OCI-M2 (cell line): ENCODE data around the gene ZNF335.

Experiments
- DNase-seq: peaks from one replicate; lab custom pipeline; 2025; ENCODE audit not compliant: unreplicated experiment; lab: John Stamatoyannopoulos, UW

The ZNF335 gene

DNA sequence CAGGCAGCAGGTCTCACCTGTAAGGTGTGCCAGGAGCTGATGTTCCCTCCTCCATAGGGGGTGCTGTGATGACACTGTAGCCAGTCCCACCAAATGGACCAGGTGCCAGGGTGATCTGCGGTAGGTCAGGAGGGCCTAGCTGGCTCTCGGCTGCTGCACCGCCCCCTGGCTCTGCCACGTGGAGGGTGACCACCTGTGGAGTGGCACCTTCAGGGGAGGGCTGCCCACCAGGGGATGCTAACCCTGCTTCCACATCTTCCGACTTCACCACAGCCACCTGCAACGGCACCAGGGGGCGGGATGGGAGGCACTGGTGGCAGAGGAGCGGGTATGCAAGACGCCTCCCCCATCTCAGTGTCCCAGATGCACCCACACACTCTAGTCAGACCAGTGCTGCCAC is 18.3 kb downstream of the ZNF335 start:
- no peak for DNase-seq

DNA sequence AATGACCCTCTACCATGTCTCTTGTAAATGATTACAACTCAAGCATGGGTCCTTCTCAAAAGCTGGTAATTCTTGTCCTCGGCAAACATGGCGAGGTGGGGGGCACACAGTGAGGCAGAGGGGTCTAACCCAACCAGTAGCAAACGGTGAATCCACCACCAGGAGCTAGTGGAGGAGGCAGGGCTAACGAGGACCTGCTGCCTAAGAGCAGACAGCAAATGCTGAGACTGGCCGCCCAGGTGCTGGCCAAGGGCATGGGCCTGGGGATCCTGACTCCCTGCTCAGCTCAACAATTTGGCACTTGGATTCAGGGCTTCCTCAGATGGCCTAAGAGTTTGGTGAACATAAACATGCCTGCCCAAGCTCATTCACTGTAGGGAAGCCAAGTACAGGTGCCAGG is 19.1 kb downstream of the ZNF335 start:
- DNase-seq: no peak

DNA sequence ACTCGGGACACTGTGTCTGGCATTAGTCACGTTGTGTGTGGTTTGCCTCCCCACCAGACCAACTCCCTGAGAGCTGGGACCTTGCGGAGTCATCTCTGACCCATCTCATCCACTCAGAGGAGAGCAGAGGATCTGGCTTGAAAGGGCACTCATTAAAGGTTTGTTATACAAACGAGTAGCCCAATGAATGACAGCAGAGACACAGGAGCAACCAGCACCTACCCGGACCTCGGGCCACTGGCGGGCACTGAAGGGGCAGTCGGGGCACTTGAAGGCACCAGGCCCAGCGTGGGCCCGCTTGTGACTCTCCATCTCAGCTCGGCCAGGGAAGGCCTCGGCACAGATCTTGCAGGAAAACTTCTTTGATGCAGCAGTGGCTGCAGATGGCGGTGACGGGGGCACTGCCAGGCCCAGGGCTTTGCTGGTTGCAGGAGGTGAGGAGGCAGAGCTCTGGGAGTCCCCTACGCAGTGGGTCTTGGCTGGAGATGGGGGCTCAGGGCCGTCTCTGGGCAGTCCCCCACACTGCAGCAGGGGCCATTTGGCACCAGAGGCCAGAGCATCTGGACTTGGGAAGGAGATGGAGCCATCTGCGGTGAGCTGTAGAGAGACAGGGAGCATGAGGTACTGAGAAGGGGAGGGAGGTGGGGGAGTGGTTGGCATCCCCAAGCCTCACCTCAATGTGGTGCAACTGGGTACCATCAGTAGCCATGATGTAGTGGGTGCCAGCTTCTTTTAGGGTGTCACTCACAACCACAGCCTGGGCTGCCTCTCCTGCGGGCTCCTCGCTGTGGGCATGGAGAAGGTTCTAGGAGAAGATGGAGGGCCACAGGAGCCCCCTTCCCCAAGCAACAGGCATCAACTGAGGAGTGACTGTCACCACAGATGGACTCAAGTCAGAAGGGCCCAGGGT is 19.8 kb downstream of the ZNF335 start:
- no peak for DNase-seq

DNA sequence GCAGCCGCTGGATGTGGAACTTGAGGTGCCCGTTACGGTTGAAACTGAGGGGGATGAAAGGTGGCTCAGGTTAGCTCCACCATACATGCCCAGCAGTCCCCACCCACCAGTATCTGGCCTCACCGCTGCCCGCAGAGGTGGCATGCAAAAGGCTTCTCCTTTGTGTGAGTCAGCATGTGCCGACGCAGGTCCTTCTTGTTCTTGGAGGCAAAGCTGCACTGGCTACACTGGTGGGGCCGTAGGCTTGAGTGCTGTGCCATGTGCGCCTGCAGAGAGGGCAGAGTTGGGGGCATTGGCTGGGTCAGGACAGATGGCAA is 21.7 kb downstream of the ZNF335 start:
- no peak for DNase-seq

DNA sequence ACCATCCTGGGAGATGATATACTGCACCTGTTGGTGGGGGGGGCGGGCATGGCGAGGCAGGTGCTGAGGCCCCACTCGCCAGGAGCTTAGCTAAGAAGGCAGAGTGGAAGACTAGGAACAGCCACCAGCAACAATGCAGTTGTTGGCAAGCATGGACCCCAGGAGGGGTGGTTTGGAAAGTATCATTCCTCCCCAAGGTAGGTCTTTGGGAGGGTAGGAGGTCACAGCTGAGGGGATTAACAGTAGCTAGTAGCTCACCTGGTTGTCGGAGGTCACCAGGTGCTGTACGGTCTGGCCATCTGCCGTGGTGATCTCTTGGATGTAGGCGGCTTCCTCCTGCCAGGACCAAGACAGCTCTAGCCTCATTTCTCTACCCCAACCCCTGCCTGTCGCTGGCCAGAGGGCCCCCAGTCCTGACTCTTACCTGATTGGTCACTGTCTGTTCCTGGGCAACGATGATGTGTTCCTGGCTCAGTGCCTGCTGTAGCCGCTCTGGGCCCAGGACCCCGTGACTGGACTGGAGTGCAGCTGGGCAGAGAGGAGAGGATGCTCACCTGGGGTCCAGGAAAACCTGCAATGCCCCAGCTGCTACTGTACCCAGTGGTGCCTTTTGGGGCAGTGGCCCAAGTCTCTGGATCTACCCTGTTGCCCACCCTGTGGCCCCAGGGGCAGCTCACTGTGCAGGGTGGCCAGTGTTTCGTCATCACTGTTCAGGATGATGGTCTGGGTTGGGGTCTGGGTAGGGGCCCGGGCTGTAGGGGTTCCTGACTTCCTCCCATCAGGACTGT is 22.3 kb downstream of the ZNF335 start:
- no peak for DNase-seq

DNA sequence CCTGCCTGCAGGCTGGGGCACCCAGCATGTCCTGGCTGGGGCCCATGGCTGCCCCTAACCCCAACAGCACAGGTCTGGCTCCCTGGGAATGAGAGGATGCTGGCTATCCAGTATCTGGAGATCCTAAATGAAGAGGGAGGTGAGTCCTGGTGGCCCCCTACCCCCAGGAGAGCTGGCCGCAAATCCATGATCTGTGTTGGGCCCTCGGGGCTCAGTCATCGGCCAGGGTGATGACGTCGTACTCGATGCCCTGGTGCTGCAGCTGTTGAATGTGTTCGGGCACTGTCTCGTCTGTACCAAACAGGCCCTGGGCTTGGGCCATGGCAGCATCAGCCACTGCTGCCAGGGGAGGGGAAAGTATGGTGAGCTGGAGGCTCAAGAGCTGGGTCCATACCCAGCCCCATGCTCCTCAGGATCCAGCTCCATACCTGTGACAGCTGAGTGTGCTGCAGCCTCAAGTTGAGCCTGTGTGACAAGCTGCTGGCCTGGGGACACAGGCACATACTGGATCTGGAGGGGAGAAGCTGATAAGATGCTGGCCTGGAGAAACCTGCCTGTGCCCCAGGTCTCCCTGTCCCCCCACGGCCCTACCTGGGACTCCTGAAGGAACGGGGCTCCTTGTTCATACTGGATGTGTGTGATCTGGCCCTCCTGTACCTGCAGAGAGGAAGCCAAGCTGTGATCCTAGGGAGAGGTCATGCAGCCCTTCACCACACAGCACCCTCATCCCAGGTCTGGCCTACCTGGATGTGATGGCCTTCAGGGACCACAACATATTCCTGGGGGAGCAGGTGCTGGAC is 23.1 kb downstream of the ZNF335 start:
- DNase-seq: no peak

DNA sequence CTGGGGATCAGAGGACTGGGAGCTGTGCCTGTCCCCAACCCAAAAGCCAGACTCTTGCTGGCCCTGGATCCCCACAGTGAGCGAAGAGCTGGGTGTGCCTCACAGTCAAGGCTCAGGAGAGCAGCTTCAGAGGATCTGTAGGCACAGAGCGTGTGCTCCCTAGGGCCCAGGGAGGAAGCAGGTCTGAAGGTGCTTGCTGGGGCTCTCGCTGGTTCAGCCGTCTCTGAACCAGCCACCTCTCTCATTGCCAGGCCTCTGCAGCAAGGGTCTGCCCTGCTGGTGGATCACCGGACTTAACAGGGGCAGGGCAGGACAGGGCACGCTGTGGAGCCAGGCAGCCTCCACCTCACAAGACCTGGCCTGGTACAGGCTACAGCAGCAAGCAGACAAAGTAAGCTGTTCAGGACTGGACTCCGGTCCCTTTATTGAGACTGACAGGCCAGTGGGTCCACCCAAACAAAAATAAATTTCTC is 23.7 kb downstream of the ZNF335 start:
- DNase-seq: no peak

DNA sequence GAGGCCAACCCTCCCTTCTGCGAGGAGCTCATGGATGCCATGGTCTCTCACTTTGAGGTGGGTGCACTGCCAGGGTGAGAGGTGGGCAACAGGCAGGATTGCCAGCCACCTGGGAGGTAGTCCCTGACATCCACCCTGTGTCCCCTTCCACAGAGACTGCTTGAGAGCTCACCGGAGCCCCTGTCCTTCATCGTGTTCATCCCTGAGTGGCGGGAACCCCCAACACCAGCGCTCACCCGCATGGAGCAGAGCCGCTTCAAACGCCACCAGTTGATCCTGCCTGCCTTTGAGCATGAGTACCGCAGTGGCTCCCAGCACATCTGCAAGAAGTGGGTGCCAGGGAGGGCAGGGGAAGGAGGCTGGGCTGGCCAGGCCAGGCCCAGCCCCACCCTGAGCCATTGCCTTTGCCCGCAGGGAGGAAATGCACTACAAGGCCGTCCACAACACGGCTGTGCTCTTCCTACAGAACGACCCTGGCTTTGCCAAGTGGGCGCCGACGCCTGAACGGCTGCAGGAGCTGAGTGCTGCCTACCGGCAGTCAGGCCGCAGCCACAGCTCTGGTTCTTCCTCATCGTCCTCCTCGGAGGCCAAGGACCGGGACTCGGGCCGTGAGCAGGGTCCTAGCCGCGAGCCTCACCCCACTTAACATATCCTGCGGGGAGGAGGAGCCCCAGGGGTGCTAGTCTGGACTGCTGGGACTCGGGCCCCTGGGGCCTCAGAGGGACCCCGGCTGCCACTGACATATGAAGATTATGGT is 24.7 kb downstream of the ZNF335 start:
- no peak for DNase-seq

DNA sequence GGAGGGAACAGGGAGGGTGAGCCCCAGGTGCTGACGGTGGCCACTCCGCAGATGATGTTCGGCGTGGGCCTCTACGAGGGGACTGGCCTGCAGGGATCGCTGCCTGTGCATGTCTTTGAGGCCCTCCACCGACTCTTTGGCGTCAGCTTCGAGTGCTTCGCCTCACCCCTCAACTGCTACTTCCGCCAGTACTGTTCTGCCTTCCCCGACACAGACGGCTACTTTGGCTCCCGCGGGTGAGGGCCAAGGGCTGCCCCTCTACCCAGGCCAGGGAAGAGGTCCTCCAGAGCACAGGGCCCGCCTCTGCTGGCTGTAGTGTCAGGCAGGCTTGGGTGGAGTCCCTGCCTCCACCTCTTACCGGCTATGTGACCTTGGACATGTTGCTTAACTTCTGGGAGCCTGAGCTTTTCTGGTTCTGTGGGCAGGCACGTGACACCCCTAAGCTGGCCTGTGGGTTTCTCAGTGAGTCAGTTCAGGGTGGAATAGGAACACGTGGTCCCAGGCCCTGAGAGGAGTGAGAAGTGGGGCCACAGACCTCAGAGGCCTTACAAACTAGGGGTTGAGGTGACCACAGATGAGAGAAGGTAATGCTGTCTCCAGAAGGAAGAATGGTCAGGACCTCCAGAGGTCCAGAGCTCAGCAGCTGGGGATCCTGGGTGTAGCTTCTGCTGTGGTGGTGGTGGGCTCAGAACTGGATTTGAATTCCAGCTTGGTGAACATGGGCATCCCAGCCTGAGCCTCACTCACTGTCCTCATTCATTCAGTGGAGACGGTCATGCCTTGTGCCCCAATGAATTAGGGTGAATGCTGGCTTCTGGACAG is 25.6 kb downstream of the ZNF335 start:
- DNase-seq: no peak

DNA sequence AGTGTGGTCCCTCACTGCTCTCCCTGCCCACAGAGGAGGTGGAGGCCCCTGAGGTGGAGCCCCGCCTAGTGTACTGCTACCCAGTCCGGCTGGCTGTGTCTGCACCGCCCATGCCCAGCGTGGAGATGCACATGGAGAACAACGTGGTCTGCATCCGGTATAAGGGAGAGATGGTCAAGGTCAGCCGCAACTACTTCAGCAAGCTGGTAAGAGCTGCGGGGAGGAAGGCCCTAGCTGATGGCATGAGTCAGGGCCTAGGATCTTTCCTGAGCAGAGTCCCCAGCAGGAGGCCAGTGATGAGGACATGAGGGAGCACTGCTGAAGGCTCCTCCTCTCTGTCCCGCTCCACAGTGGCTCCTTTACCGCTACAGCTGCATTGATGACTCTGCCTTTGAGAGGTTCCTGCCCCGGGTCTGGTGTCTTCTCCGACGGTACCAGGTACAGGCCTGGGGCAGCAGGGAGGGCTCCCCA is 26.3 kb downstream of the ZNF335 start:
- DNase-seq: no peak

DNA sequence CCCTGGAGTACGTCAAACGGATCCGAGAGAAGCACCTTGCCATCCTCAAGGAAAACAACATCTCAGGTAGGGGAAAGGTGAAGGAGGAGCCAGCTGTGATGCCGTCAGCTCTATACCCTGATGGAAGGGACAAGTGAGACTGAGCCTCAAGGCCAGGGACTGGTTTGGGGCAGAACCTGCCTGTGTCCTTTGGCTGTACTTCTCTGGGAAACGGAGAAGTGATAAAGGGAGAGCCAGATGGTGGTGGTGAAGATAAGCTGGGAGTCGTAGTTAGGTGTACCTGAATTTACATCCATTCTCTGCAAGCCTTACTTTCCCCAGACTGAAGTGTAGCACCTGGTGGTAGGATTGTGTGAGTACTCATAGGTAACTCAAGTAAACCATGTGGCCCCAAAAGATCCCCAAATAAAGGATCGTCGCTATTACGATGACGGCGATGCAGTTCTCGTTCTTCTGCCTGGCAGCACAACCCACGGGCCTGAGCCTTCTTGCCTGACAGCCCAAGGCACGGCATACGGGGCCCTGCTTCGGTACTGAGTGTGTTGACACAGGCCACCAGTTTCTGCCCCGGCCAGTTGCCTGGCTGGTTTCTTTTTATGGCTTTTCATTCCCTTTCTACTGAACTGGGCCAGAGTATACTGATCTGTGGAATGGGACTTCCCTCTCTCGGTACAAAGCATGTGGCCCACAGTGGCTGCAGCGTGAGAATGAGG is 26.9 kb downstream of the ZNF335 start:
- no peak for DNase-seq

DNA sequence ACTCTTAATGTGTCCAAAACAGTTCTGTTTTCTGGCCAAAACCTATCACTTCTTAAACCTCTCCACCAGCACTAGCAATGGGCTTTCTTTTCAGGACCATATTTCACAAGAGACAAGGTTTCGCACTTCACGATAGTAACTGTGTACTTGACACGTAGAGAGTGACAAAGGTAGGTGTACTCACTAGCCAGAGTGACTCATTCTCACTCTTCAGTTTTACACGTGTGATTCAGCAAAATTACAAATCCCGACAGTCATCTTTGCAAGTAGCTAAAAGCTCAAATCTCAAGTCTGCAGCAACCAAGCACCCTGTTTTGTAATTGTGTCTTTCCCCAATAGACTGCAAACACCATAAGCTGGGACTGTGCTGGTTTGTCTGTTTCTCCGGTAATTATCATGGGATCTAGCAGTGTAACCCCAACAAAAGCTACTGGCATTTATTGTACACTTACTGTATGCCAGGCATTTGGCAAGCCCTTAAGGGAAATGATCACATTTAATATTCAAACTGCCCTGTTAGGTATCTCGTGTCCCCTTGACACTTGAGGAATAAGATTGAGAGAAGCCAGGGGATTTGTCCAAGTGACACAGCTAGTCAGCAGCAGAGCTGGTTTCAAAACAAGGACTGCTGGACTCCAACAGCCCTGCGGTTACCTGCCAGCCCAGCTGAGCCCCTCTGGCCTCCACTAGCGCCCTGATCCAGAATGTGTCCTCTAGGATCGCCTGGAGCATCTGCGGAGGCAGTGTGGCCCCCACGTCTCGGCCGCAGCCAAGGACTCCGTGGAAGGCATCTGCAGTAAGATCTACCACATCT is 27.6 kb downstream of the ZNF335 start:
- DNase-seq: no peak

DNA sequence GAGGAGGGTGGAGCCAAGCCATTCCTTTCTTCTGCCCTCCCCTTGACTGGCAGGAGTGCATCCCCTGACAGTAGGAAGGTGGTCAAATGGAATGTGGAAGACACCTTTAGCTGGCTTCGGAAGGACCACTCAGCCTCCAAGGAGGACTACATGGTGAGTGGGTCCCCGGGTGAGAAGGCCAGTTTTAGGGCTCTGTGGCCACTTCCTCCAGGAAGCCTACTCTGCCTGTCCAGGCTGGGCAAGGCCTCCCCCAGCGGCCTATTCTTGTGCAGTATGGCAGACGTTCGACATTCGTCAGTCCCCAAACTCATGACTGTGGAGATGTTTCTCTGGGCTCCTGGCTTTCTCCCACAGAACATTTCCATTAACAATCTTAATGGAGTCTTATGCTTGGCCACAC is 28.4 kb downstream of the ZNF335 start:
- no peak for DNase-seq

DNA sequence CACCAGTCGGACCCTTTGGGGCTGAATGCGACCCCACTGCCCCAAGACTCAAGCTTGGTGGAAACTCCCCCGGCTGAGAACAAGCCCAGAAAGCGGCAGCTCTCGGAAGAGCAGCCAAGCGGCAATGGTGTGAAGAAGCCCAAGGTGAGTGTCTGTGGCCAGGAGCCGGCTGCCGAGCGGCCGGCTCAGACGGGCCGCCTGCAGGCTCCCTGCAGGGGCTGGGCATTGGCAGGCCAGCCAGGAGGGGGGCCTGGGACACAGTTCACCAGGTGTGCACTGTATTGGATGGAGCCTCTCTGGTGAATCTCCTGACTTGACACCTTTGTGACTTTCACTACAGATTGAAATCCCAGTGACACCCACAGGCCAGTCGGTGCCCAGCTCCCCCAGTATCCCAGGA is 31.5 kb downstream of the ZNF335 start:
- DNase-seq: no peak

DNA sequence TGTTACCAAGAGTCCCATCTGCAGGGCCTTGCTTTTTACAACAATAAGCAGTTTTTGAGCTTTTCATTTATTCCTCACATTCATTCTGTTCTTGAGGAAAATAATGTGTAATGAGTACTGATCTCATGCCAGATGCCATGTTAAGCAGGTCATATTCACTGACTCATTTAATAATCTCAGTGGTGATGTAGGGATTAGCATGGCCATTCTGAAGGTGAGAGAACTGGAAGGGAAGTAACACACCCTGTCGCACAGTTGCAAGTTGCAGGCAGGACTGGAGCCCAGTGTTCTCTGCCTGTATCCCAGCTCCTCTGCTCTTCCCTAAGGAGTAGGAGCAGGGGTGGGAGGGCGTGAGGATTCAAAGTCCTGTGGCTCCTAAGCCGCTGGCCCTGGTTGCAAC is 31.9 kb downstream of the ZNF335 start:
- no peak for DNase-seq

DNA sequence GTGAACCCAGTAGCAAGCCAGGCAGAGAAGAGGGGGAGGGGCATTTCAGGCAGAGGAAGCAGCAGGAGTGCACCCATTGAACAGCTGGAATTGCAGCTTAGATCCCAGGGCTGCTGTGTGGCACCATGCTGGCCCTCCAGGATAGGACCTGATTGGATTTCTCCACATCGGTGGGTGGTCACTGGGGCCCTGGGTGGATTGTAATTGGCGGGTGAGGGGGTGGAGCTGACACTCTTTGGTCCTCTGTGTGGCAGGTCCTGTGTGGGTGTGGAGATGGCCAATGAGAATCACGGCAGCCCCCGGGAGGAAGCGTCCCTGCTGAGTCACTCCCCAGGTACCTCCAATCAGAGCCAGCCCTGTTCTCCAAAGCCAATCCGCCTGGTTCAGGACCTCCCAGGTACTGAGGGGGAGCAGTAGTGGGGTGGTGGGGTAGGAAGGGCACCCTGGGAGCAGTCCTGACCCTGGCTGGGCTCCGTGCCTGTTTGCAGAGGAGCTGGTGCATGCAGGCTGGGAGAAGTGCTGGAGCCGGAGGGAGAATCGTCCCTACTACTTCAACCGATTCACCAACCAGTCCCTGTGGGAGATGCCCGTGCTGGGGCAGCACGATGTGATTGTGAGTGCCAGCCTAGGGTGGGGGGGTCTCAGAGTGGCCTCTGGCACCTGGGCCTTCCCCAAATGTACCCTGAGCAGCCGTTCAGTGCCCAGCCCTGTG is 33.1 kb downstream of the ZNF335 start:
- no peak for DNase-seq

DNA sequence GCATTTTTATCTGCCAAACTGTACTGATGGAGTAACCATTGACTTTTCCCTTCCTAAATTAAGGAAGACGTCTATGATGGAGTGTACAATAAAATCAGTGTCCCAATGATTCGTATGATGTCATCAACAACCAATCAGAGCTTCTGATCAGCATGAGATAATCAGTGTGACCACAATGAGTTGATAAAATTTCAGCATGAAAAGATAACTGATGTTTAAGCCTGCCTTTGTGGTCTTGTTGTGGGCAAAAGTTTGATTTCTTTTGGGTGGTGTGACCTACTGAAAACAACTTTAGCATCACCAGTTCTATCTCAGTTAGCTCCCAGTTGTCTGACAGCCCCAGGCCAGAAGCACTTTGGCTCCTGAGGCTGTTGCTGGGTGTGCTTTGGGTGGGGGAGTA is 34.2 kb downstream of the ZNF335 start:
- no peak for DNase-seq
